ENCODE data around the gene MLIP. TPM values are rescaled to one million over a fixed set of nuclear protein-coding genes. Genes with fewer than 3 reads are reported as not detected.

MLIP gene
- total RNA-seq, 2 experiments from 2014 or later, result not detected

GRCh38 chr6:54156650-54157250 is 45.5 kb downstream of the MLIP start:
- no peak for TF ChIP-seq CTCF (IDR thresholded peaks at IDR 0.05)
- H3K9me3 Mint-ChIP-seq, result no peaks in the 10 kb centered on the region
- CTCF ChIA-PET, result no interaction called here
- no peak overlapping the region for H3K4me3 Mint-ChIP-seq
- POLR2A ChIA-PET, result no interaction called here
- DNase-seq (no peak), ATAC-seq (no peak)
- no peaks in the 10 kb centered on the region for H3K4me1 Mint-ChIP-seq (ENCODE audit: low read depth)
- H3K36me3 Mint-ChIP-seq (ENCODE audit: low read depth), result no peaks in the 10 kb centered on the region
- intact Hi-C loops (cut with micrococcal nuclease), result no loop called here
- H3K27me3 Mint-ChIP-seq, result no peaks in the 10 kb centered on the region
- H3K27ac Mint-ChIP-seq, result no peak overlapping the region

GRCh38 chr6:54157405-54157804 is 46.2 kb downstream of the MLIP start:
- Mint-ChIP-seq H3K36me3 (ENCODE audit: low read depth) (no peaks in the 10 kb centered on the region), H3K27ac (no peak overlapping the region), H3K4me3 (no peak overlapping the region), H3K27me3 (no peaks in the 10 kb centered on the region), H3K9me3 (no peaks in the 10 kb centered on the region), H3K4me1 (ENCODE audit: low read depth) (no peaks in the 10 kb centered on the region)
- ATAC-seq (no peak), DNase-seq (no peak)
- no peak for TF ChIP-seq CTCF (IDR thresholded peaks at IDR 0.05)
- POLR2A ChIA-PET, result no interaction called here
- CTCF ChIA-PET, result no interaction called here
- intact Hi-C loops (cut with micrococcal nuclease), result no loop called here

GRCh38 chr6:54173089-54173488 is 61.8 kb downstream of the MLIP start:
- DNase-seq, result no peak
- Mint-ChIP-seq H3K4me1 (ENCODE audit: low read depth) (no peaks in the 10 kb centered on the region), H3K36me3 (ENCODE audit: low read depth) (no peaks in the 10 kb centered on the region), H3K9me3 (no peaks in the 10 kb centered on the region), H3K27me3 (no peaks in the 10 kb centered on the region), H3K4me3 (no peak overlapping the region), H3K27ac (no peak overlapping the region)
- no peak for ATAC-seq
- no peak for TF ChIP-seq CTCF (IDR thresholded peaks at IDR 0.05)
- ChIA-PET CTCF (no interaction called here), POLR2A (no interaction called here)
- intact Hi-C loops (cut with micrococcal nuclease), result no loop called here

GRCh38 chr6:54179152-54179551 is 67.9 kb downstream of the MLIP start:
- Mint-ChIP-seq H3K4me1 (ENCODE audit: low read depth) (no peaks in the 10 kb centered on the region), H3K36me3 (ENCODE audit: low read depth) (no peaks in the 10 kb centered on the region), H3K4me3 (no peak overlapping the region), H3K27me3 (no peaks in the 10 kb centered on the region), H3K27ac (no peak overlapping the region), H3K9me3 (no peaks in the 10 kb centered on the region)
- no peak for TF ChIP-seq CTCF (IDR thresholded peaks at IDR 0.05)
- intact Hi-C loops (cut with micrococcal nuclease), result no loop called here
- ChIA-PET POLR2A (interaction anchor here (1.1 kb wide), 1 partner anchor 41 kb away, joined by 3 read pairs; no protein-coding TSS in a partner anchor), CTCF (no interaction called here)
- no peak for DNase-seq
- no peak for ATAC-seq

GRCh38 chr6:54183616-54184015 is 72.4 kb downstream of the MLIP start:
- no peak overlapping the region for H3K4me3 Mint-ChIP-seq
- H3K27ac Mint-ChIP-seq, result no peak overlapping the region
- intact Hi-C loops (cut with micrococcal nuclease), result no loop called here
- CTCF ChIA-PET, result interaction anchor here (1.3 kb wide), 1 partner anchor 16 kb away, joined by 4 read pairs; no protein-coding TSS in a partner anchor
- DNase-seq, result no peak
- no peak for ATAC-seq
- no peaks in the 10 kb centered on the region for H3K27me3 Mint-ChIP-seq
- no peak for TF ChIP-seq CTCF (IDR thresholded peaks at IDR 0.05)
- POLR2A ChIA-PET, result no interaction called here
- H3K4me1 Mint-ChIP-seq (ENCODE audit: low read depth), result no peaks in the 10 kb centered on the region
- H3K36me3 Mint-ChIP-seq (ENCODE audit: low read depth), result no peaks in the 10 kb centered on the region
- H3K9me3 Mint-ChIP-seq, result no peaks in the 10 kb centered on the region

All from activated CD8-positive, alpha-beta T cell treated with anti-CD3 and anti-CD28 coated beads for 36 hours (primary cell).